GM10266 (cell line): Measurements from ENCODE around the gene AIMP2.
A peak's percentile ranks its signal among the peaks of the same experiment; 100 is the strongest.
"Not testable (repeated sequence)": the region's sequence is repeated elsewhere in the genome, so short reads cannot be mapped to it uniquely, and the experiment has no call there.

Experiments
- DNase-seq: peaks from one replicate; pipeline ENCODE4 v3.0.0; 2012; ENCODE audit errors: extremely low spot score
- TF ChIP-seq, protein P1 (sequence below): IDR thresholded peaks from 2 replicates; pipeline ENCODE4 v1.5.1; 2012; ENCODE audit warnings: mild to moderate bottlenecking, low read depth; ENCODE audit not compliant: control insufficient read depth, insufficient read depth; ENCODE audit errors: missing control alignments

The AIMP2 gene

DNA sequence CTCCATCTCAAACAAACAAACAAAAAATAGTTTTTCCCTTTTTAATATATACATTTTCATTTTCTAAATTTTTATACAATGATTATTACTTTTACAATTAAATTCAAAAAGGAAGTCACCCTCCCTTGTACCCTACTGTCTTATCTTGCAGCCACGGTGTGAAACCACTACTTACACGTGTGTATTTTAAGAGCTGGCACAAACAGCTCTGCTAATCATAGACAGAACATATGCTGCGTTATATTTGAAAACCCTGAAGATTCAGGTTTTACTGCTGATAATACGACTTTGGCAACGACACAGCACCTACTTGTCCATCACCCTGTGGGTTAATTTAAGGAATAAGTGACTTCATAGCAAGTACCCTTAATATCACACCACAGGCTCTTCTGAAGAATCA, 23.1 kb downstream of the AIMP2 start:
- DNase-seq: no peak
- TF ChIP-seq, protein P1, sequence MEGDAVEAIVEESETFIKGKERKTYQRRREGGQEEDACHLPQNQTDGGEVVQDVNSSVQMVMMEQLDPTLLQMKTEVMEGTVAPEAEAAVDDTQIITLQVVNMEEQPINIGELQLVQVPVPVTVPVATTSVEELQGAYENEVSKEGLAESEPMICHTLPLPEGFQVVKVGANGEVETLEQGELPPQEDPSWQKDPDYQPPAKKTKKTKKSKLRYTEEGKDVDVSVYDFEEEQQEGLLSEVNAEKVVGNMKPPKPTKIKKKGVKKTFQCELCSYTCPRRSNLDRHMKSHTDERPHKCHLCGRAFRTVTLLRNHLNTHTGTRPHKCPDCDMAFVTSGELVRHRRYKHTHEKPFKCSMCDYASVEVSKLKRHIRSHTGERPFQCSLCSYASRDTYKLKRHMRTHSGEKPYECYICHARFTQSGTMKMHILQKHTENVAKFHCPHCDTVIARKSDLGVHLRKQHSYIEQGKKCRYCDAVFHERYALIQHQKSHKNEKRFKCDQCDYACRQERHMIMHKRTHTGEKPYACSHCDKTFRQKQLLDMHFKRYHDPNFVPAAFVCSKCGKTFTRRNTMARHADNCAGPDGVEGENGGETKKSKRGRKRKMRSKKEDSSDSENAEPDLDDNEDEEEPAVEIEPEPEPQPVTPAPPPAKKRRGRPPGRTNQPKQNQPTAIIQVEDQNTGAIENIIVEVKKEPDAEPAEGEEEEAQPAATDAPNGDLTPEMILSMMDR: no peak

DNA sequence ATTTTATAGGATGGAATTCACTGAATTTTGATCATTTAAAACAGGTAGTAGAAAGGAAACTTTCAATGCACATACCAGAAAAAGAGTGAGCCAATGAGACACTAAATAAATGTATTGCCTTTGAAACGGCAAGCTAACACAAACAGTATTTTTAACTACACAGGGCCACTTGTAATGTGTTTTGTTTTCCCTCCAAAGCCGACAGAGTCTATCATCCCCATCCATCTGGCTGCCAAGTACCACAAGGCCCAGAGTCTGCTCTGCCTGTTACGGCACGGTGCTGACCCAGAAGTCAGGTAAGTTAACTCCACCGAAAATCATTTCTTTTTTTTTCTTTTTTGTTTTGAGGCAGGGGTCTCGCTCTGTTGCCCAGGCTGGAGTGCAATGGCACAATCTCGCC, 23.6 kb downstream of the AIMP2 start:
- DNase-seq: no peak
- TF ChIP-seq, protein P1: no peak

DNA sequence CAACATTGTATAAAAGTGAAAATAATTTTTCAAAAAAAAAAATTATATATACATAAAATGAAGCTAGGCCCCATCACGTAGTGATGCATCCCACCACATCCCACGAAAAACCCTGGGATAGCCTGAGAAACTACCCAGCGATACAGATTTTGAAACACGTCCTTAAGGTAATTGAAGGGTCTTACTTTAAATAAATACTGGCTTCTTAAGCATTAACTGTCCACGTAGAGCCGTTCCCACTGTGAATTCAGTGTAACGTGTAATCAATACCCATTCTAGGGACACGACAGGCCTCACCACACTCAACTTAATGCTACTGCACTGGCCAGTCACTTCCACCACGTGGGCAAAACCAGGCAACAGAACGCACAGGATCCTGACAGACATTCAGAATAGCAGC, 26.1 kb downstream of the AIMP2 start:
- TF ChIP-seq, protein P1: no peak
- no peak for DNase-seq

DNA sequence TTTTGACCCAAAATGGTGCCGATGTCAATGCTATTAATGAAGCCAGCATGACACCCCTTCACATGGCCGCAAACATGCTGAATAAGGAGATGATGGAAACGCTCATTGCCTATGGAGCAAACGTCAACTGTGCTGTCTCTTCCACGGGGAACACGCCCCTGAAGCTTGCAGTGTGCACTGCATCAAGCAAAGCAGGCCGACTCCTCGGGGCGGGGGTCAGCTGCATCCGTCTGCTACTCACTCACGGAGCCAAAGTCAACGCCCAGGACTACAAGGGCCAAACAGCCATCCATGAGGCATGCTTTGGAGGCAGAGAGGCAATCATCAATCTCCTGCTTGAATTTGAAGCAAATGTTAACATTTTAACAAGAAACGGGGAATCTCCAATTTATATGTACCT, 26.6 kb downstream of the AIMP2 start:
- TF ChIP-seq, protein P1: no peak
- no peak for DNase-seq

DNA sequence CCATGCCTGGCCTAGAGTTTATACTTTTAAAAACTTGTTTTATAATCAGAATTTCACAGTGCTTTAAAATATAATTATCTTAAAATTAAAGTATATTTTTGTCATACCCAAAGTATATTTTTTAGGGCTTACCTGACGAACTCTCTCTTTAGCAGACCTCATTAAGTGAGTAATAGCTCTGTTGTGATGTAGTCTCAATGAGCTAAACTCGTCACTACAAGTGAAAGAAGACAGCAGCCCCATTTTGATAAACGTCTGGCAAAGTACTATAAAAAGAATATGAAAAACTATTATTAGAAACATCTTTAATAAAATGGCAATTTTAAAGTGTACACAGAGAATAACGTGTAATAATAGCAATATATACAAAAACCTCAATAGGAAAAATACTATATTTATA, 40.7 kb downstream of the AIMP2 start:
- no peak for DNase-seq
- TF ChIP-seq, protein P1: no peak

DNA sequence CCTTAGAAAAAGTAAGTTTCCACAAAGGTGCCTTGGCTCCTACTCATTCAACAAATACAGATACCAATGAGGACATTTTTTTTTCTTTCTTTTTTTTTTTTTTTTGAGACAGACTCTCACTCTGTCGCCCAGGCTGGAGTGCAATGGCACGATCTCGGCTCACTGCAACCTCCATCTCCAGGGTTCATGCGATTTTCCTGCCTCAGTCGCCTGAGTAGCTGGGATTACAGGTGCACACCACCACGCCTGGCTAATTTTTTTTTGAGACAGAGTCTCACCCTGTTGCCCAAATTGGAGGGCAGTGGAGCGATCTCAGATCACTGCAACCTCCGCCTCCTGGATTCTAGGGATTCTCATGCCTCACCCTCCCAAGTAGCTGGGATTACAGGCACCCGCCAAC, 42.1 kb downstream of the AIMP2 start:
- not testable (repeated sequence) for DNase-seq

DNA sequence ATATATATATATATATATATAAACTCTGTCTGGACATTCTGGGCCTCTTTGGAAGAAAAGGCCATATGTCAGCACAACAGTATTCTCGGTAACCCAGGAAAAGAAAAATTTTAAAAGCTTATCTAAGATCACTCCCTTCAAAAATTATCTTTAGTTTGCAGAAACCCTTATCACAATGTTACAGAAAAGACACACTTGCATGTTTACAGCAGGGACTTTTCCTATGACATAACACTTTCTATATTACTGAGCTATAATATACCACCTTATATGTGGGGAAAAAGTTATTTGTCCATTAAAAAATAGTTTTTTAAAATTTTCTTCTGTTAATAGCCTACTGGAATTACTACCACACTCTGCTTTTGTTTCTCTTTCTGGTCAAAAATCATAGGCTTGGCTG, 47.5 kb downstream of the AIMP2 start:
- TF ChIP-seq, protein P1: no peak
- DNase-seq: peak; percentile 15

DNA sequence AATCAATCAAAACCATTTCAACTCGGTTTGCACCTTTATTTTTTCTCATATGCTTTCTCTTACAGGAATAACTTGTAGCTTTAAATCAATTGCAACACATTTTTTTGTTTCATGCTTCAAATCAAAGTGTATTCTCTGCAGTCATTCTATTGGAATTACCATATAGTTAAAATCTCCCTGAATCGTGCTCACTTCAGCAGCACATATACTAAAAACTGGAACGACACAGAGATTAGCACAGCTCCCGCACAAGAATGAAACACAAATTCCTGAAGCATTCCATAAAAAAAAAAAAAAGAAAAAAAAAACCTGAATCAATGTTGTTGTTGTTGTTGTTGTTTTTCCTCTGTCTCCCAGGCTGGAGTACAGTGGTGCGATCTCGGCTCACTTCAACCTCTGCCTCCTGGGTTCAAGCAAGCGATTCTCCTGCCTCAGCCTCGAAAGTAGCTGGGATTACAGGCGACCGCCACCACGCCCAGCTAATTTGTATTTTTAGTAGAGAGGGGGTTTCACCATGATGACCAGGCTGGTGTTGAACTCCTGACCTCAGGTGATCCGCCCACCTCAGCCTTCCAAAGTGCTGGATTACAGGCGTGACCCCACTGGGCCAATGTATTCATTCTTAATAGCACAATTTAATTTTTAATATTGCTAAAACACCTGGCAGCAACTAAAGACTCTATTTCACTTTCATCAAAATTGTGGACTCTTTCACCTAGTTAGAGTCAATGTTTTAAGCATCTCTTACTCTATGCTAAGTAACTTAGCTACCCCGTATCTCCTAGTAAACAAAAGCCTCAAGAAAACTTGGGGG, 48.5 kb downstream of the AIMP2 start:
- DNase-seq: no peak
- TF ChIP-seq, protein P1: no peak

DNA sequence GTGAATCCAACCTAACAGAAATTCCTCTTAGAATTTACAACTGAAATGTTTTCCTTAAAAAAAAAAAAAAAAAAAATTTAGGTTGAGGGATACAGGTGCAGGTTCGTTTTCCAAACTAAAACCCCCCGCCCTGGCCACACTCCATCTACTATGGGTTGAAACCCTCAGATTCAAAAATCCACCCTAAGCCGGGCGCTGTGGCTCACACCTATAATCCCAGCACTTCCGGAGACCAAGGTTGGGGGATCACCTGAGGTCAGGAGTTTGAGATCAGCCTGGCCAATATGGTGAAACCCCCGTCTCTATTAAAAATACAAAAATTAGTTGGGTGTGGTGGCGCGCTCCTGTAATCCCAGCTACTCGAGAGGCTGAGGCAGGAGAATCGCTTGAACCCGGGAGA, 50.9 kb downstream of the AIMP2 start:
- not testable (repeated sequence) for DNase-seq
